ENCODE data around the gene CHCHD6. TPM values are rescaled to one million over a fixed set of nuclear protein-coding genes. Genes with fewer than 3 reads are reported as not detected.

CHCHD6 gene
- total and polyA plus RNA-seq, 2 donors (not counting 3 experiments of a cell fraction or from before 2014, with no cell fraction given): 8.4 to 10.1 TPM

DNA sequence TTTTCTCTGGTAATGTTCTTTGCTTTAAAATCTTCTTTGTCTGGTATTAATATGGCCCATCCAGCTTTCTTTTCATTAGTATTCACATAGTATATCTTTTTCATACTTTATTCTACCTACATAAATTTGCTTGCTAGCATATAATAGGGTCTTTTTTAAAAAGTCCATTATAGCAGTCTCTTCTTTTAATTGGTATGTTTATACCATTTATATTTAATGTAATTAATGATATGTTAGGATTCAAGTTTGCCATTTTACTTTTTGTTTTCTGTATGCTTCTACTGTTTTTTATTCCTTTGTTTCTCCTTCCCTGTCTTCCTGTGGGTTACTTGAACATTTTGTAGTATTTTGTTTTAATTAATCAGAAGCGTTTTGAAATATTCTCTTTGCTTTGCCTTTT lies 89.0 kb downstream of the CHCHD6 start:
- intact Hi-C loops (cut with micrococcal nuclease): no loop called here
- dilution Hi-C loops (cut with MboI; ENCODE audit: extremely low pct_ligation_motif_present, low sequenced_read_pairs): no loop called here
- Histone ChIP-seq H3K79me2 (ENCODE audit: control insufficient read depth, insufficient read depth, low read length) (no peaks in the 10 kb centered on the region), H3K4me1 (ENCODE audit: control insufficient read depth, extremely low read depth, insufficient read depth, low read length) (no peaks in the 10 kb centered on the region), H2AFZ (ENCODE audit: low read depth, low read length) (no peak overlapping the region), H3K4me2 (ENCODE audit: insufficient read depth, low read length) (no peak overlapping the region), H3K36me3 (ENCODE audit: control insufficient read depth in 2 of 2, extremely low read depth in 1 of 2, insufficient read depth in 2 of 2, low read length in 2 of 2) (no peaks in the 10 kb centered on the region), H3K9me1 (replicated peaks; ENCODE audit: control insufficient read depth, extremely low read depth, insufficient read depth, low read length) (no peaks in the 10 kb centered on the region), H3K4me3 (replicated peaks in 1 of 3; ENCODE audit: insufficient read depth in 1 of 3, low read depth in 1 of 3, low read length in 3 of 3) (no peak overlapping the region), H3K27me3 (ENCODE audit: control insufficient read depth in 2 of 2, insufficient read depth in 2 of 2, low read length in 2 of 2) (peaks cover 0 to 2% of the 10 kb centered on the region in 2 experiments), H4K20me1 (replicated peaks; ENCODE audit: control insufficient read depth, extremely low read depth, insufficient read depth, low read length) (no peaks in the 10 kb centered on the region), H3K27ac (ENCODE audit: insufficient read depth, low read depth, low read length) (no peak overlapping the region), H3K9me3 (replicated peaks; ENCODE audit: control insufficient read depth, insufficient read depth, low read length) (no peaks in the 10 kb centered on the region), H3K9ac (replicated peaks; ENCODE audit: extremely low read depth, insufficient read depth, low read length) (no peak overlapping the region)
- FAIRE-seq (no peak), DNase-seq (ENCODE audit: low read depth, low spot score) (no peak)
- TF ChIP-seq JUN (IDR thresholded peaks at IDR 0.05; ENCODE audit: borderline replicate concordance, insufficient read depth, insufficient read length, low read depth) (no peak), EZH2 (IDR thresholded peaks at IDR 0.05; ENCODE audit: borderline replicate concordance, low read depth, low read length, severe bottlenecking) (no peak), POLR2AphosphoS5 (IDR thresholded peaks at IDR 0.05; ENCODE audit: insufficient read depth, low read depth, low read length) (no peak), MYC (IDR thresholded peaks at IDR 0.05; ENCODE audit: low read depth, low read length) (no peak), FOS (IDR thresholded peaks at IDR 0.05; ENCODE audit: borderline replicate concordance, insufficient read depth, low read length) (no peak), GATA2 (IDR thresholded peaks at IDR 0.05; ENCODE audit: insufficient read depth, insufficient read length, low read depth, low read length) (no peak), POLR2A (IDR thresholded peaks at IDR 0.05; ENCODE audit: low read depth, low read length) (no peak)
- TF ChIP-seq, protein P1, sequence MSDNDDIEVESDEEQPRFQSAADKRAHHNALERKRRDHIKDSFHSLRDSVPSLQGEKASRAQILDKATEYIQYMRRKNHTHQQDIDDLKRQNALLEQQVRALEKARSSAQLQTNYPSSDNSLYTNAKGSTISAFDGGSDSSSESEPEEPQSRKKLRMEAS (IDR thresholded peaks at IDR 0.05; ENCODE audit: insufficient read depth, insufficient read length): no peak
- TF ChIP-seq, protein P2, sequence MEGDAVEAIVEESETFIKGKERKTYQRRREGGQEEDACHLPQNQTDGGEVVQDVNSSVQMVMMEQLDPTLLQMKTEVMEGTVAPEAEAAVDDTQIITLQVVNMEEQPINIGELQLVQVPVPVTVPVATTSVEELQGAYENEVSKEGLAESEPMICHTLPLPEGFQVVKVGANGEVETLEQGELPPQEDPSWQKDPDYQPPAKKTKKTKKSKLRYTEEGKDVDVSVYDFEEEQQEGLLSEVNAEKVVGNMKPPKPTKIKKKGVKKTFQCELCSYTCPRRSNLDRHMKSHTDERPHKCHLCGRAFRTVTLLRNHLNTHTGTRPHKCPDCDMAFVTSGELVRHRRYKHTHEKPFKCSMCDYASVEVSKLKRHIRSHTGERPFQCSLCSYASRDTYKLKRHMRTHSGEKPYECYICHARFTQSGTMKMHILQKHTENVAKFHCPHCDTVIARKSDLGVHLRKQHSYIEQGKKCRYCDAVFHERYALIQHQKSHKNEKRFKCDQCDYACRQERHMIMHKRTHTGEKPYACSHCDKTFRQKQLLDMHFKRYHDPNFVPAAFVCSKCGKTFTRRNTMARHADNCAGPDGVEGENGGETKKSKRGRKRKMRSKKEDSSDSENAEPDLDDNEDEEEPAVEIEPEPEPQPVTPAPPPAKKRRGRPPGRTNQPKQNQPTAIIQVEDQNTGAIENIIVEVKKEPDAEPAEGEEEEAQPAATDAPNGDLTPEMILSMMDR (IDR thresholded peaks at IDR 0.05; ENCODE audit: extremely low read depth in 1 of 2, insufficient read depth in 1 of 2, low read depth in 1 of 2, low read length in 2 of 2): no peak
- POLR2A ChIA-PET: no interaction called here
- CTCF ChIA-PET: no interaction called here
- no TSS peak for BruUV-seq (replicated peaks)

Data from endothelial cell of umbilical vein (primary cell).